Keratinocyte (primary cell): Measurements from ENCODE around the gene FXN.

Experiments
- CTCF ChIP-seq, 3 experiments: IDR thresholded peaks in 1 of 3; conservative IDR thresholded peaks in 1 of 3; optimal IDR thresholded peaks in 1 of 3; 2 replicates in 2 of 3; 3 replicates in 1 of 3; pipeline versions ENCODE3 to v1.5.1; 2011; ENCODE audit warnings: low read length in 3 of 3, mild to moderate bottlenecking in 3 of 3, moderate library complexity in 2 of 3, control low read depth in 1 of 3, inconsistent platforms in 1 of 3; ENCODE audit not compliant: insufficient read depth in 2 of 3; ENCODE audit errors: extremely low read depth in 1 of 3
- EZH2 ChIP-seq: IDR thresholded peaks from one replicate; pipeline ENCODE4 v1.6.1; 2012; ENCODE audit warnings: inconsistent platforms, mild to moderate bottlenecking, low read length, moderate library complexity

DNA sequence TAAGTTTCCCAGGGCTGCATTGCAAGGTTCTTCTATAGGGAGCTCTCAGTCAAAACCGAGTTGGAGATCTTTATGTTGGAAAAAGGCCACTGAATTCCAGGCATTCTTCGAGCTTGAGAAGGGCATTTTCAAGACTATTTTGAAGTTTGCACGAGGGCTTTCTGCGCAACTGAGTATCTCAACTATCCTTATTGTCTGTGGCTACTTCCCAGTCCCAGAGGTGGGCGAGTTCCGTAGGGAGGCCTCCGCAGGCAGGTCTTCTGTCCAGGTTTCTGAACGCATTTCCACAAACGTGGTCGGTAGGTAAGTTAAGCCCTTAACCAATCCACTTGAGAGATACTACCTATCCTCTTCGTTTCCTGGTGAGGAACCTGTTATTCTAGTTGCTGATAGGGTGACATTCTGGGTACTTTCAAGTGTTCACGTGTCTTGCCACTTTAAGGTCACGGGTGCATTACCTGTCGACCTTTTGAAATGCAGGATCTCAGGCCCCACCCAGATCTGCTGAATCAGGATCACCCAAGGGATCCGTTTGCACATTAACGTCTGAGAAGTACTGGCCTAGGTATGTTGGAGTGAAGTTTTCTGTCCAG lies 87.1 kb downstream of the FXN start:
- no peak for TF ChIP-seq CTCF (optimal IDR thresholded peaks at IDR 0.05 in 1 of 3, IDR thresholded peaks at IDR 0.05 in 1 of 3, conservative IDR thresholded peaks at IDR 0.05 in 1 of 3; ENCODE audit: extremely low read depth in 1 of 3, insufficient read depth in 2 of 3, low read length in 3 of 3)
- no peak for TF ChIP-seq EZH2
